HCT116 (cell line): ENCODE results near the gene FAM228B. TPM values are rescaled to one million over a fixed set of nuclear protein-coding genes. Genes with fewer than 3 reads are reported as not detected.
"Not testable (repeated sequence)": the region's sequence is repeated elsewhere in the genome, so short reads cannot be mapped to it uniquely, and the experiment has no call there.

Experiments
- ATAC-seq: fragments of 200-7000 bp; cut with Tn5 transposase; 2 replicates; pipeline ENCODE4 v1.9.1; 2020; ENCODE audit warnings: mild to moderate bottlenecking, moderate library complexity
- BruUV-seq: library from RNA; stranded (reverse); fragments of 400-500 nt; replicated peaks from 2 replicates; lab custom pipeline; 2021; lab: Mats Ljungman, UMichigan
- CTCF ChIA-PET: fragments of 300-600 bp; sonication (Branson Sonifier 250); formaldehyde crosslinking; loops from one replicate; lab custom pipeline; 2021; ENCODE audit warnings: antibody characterized with exemption; lab: Charles Lee
- POLR2A ChIA-PET: fragments of 300-600, 350-600 bp; sonication (Branson Sonifier 250); formaldehyde crosslinking; loops from one replicate; lab custom pipeline; 2021; ENCODE audit warnings: antibody characterized with exemption; lab: Charles Lee
- RAD21 ChIA-PET, 2 experiments: fragments of 300-600 bp; sonication (Branson Sonifier 250); formaldehyde crosslinking; loops; one replicate each; lab custom pipeline; 2023; ENCODE audit warnings: low total read pairs in 2 of 2; ENCODE audit not compliant: uncharacterized antibody in 2 of 2, unreplicated experiment in 2 of 2, low non-redundant PET in 1 of 2; lab: Charles Lee
- DNase-seq: peaks from one replicate; pipeline ENCODE4 v3.0.0-alpha.2; 2010; ENCODE audit warnings: low read depth, low spot score
- H2AFZ ChIP-seq: fragments of 200-600 bp; shearing (Covaris generic), sonication (generic); 2 replicates; pipeline ENCODE4 v1.6.1; 2017; ENCODE audit warnings: low read depth, mixed run types, mixed read lengths, antibody characterized with exemption, low read length; ENCODE audit not compliant: poor library complexity, severe bottlenecking
- H3K27ac ChIP-seq: 2 replicates; pipeline ENCODE4 v1.5.1; 2012; ENCODE audit warnings: low read depth, low read length
- H3K27me3 ChIP-seq: fragments of 200-600 bp; sonication (generic); 2 replicates; pipeline ENCODE4 v1.6.1; 2016; ENCODE audit warnings: mixed run types, low read length, mixed read lengths; ENCODE audit not compliant: insufficient read depth
- H3K36me3 ChIP-seq, 2 experiments: fragments of 200-500 bp in 1 of 2; fragments of 200-600 bp in 1 of 2; sonication (Bioruptor generic) in 1 of 2; sonication (generic) in 1 of 2; 2 replicates each; pipeline versions ENCODE4 v1.5.1 to v1.6.1; 2014 to 2016; ENCODE audit warnings: low read length in 2 of 2, inconsistent platforms in 1 of 2, mixed read lengths in 1 of 2, mixed run types in 1 of 2; ENCODE audit not compliant: insufficient read depth in 2 of 2, control insufficient read depth in 1 of 2
- H3K4me1 ChIP-seq, 2 experiments: fragments of 200-600 bp in 1 of 2; sonication (generic) in 1 of 2; 2 replicates each; pipeline versions ENCODE4 v1.5.1 to v1.6.1; 2012 to 2017; ENCODE audit warnings: low read length in 2 of 2, inconsistent platforms in 1 of 2, mild to moderate bottlenecking in 1 of 2, mixed read lengths in 1 of 2, mixed run types in 1 of 2, moderate library complexity in 1 of 2; ENCODE audit not compliant: insufficient read depth in 2 of 2, control insufficient read depth in 1 of 2
- H3K4me2 ChIP-seq: fragments of 200-600 bp; sonication (generic); 2 replicates; pipeline ENCODE4 v1.6.1; 2017; ENCODE audit warnings: mixed run types, low read length, mixed read lengths
- H3K4me3 ChIP-seq, 2 experiments: fragments of 200-600 bp in 1 of 2; sonication (generic) in 1 of 2; replicated peaks in 1 of 2; 2 replicates each; pipeline ENCODE4 v1.5.1; 2011 to 2016; ENCODE audit warnings: low read length in 2 of 2, control low read depth in 1 of 2, low read depth in 1 of 2, mild to moderate bottlenecking in 1 of 2, mixed read lengths in 1 of 2, mixed run types in 1 of 2
- H3K79me2 ChIP-seq: fragments of 200-600 bp; sonication (generic); 2 replicates; pipeline ENCODE4 v1.6.1; 2017; ENCODE audit warnings: mild to moderate bottlenecking, mixed run types, low read length, moderate library complexity, mixed read lengths; ENCODE audit not compliant: insufficient read depth
- H3K9ac ChIP-seq: fragments of 200-600 bp; sonication (generic); 2 replicates; pipeline ENCODE4 v1.6.1; 2016; ENCODE audit warnings: low read length, mixed read lengths
- H3K9me2 ChIP-seq: fragments of 200-600 bp; sonication (generic), shearing (Covaris generic); 2 replicates; pipeline ENCODE4 v1.6.1; 2017; ENCODE audit warnings: mixed run types, mild to moderate bottlenecking, moderate library complexity; ENCODE audit not compliant: insufficient read depth
- H3K9me3 ChIP-seq, 2 experiments: fragments of 200-500 bp in 1 of 2; fragments of 200-600 bp in 1 of 2; sonication (Bioruptor generic) in 1 of 2; sonication (generic) in 1 of 2; 2 replicates each; pipeline ENCODE4 v1.6.1; 2014 to 2017; ENCODE audit warnings: low read length in 2 of 2, mixed read lengths in 2 of 2, inconsistent platforms in 1 of 2, low read depth in 1 of 2, mild to moderate bottlenecking in 1 of 2, mixed run types in 1 of 2, moderate library complexity in 1 of 2; ENCODE audit not compliant: control insufficient read depth in 1 of 2, insufficient read depth in 1 of 2
- H4K20me1 ChIP-seq: fragments of 200-600 bp; sonication (generic), shearing (Covaris generic); 2 replicates; pipeline ENCODE4 v1.6.1; 2017; ENCODE audit warnings: mixed run types, mild to moderate bottlenecking, moderate library complexity; ENCODE audit not compliant: insufficient read depth
- FOSL1 ChIP-seq: IDR thresholded peaks from 2 replicates; pipeline ENCODE4 v1.6.1; 2012; ENCODE audit warnings: low read depth
- JUND ChIP-seq: IDR thresholded peaks from 2 replicates; pipeline ENCODE4 v1.6.1; 2012
- MAX ChIP-seq: IDR thresholded peaks from 2 replicates; pipeline ENCODE4 v1.6.1; 2012
- POLR2AphosphoS5 ChIP-seq: IDR thresholded peaks from 2 replicates; pipeline ENCODE4 v1.6.1; 2011; ENCODE audit warnings: mild to moderate bottlenecking, low read depth, low read length, moderate library complexity
- RAD21 ChIP-seq: IDR thresholded peaks from 2 replicates; pipeline ENCODE4 v1.6.1; 2012; ENCODE audit warnings: low read depth, mild to moderate bottlenecking
- SP1 ChIP-seq: IDR thresholded peaks from 2 replicates; pipeline ENCODE4 v1.6.1; 2012; ENCODE audit warnings: low read depth
- TCF7L2 ChIP-seq: IDR thresholded peaks from 2 replicates; pipeline ENCODE4 v1.7.0; 2011; ENCODE audit warnings: borderline replicate concordance, inconsistent platforms; ENCODE audit not compliant: insufficient read depth, insufficient read length; ENCODE audit errors: extremely low read depth
- YY1 ChIP-seq: IDR thresholded peaks from 2 replicates; pipeline ENCODE4 v1.6.1; 2011; ENCODE audit warnings: low read length, low read depth, moderate library complexity, mild to moderate bottlenecking; ENCODE audit not compliant: insufficient replicate concordance; ENCODE audit errors: extremely low read depth
- intact Hi-C: fragments of 100-400 bp; cut with micrococcal nuclease; formaldehyde crosslinking; loops from 2 replicates; pipeline ENCODE4 v1.10.0; 2022
- total RNA-seq: library from RNA; stranded (reverse); gene quantifications from one replicate; pipeline ENCODE4 v1.2.1, GENCODE V29; 2021; ENCODE audit not compliant: unreplicated experiment

FAM228B gene
- total RNA-seq, 1 experiment from 2014 or later, result 5.6 TPM

- H3K27ac ChIP-seq, DNase-seq, H3K4me1 ChIP-seq, H3K9me2 ChIP-seq, H2AFZ ChIP-seq, POLR2A ChIA-PET, H3K9me3 ChIP-seq, H3K79me2 ChIP-seq, H3K36me3 ChIP-seq, H3K9ac ChIP-seq, intact Hi-C loops, RAD21 ChIA-PET, ATAC-seq, H4K20me1 ChIP-seq, H3K4me3 ChIP-seq, H3K27me3 ChIP-seq, CTCF ChIA-PET, BruUV-seq, H3K4me2 ChIP-seq: not testable (repeated sequence)
These were observed 22.5 kb upstream of the FAM228B start for GRCh38 chr2:24100732-24101131.

GRCh38 chr2:24101992-24102391 lies 21.3 kb upstream of the FAM228B start:
- CTCF ChIA-PET, result interaction anchor here (0.7 to 2.0 kb wide), 2 partner anchors 18 to 175 kb away, joined by 3 to 8 read pairs; partner anchors contain the start of genes ATAD2B and TP53I3
- POLR2A ChIA-PET, result no interaction called here
- H3K27ac ChIP-seq, result no peak overlapping the region

More at GRCh38 chr2:24101992-24102391, 21.3 kb upstream of the FAM228B start:
- no peaks in the 10 kb centered on the region for H3K36me3 ChIP-seq
- H3K4me3 ChIP-seq, result no peak overlapping the region
- H3K9ac ChIP-seq, result no peak overlapping the region
- RAD21 ChIA-PET, result no interaction called here
- H3K4me2 ChIP-seq, result no peak overlapping the region
- no TSS peak for BruUV-seq
- intact Hi-C loops, result no loop called here
- H2AFZ ChIP-seq, result no peak overlapping the region
- no peaks in the 10 kb centered on the region for H3K79me2 ChIP-seq
- ATAC-seq (no peak), DNase-seq (no peak)
- H3K9me3 ChIP-seq, result no peaks in the 10 kb centered on the region
- no peaks in the 10 kb centered on the region for H4K20me1 ChIP-seq
- TF ChIP-seq JUND, result no peak
- no peak for TF ChIP-seq SP1
- no peak for TF ChIP-seq YY1
- no peak for TF ChIP-seq RAD21
- TF ChIP-seq FOSL1, result no peak
- no peak for TF ChIP-seq POLR2AphosphoS5
- no peak for TF ChIP-seq MAX
- TF ChIP-seq TCF7L2, result no peak
- H3K4me1 ChIP-seq, result no peaks in the 10 kb centered on the region
- H3K27me3 ChIP-seq, result no peaks in the 10 kb centered on the region
- H3K9me2 ChIP-seq, result no peaks in the 10 kb centered on the region
